HCT116 (cell line): ENCODE measurements around the gene TTC21B. TPM values are rescaled to one million over a fixed set of nuclear protein-coding genes. Genes with fewer than 3 reads are reported as not detected.

Source experiments
- ATAC-seq: fragments of 200-7000 bp; cut with Tn5 transposase; 2 replicates; pipeline ENCODE4 v1.9.1; 2020; ENCODE audit warnings: mild to moderate bottlenecking, moderate library complexity
- BruUV-seq: library from RNA; stranded (reverse); fragments of 400-500 nt; replicated peaks from 2 replicates; lab custom pipeline; 2021; lab: Mats Ljungman, UMichigan
- CTCF ChIA-PET: fragments of 300-600 bp; sonication (Branson Sonifier 250); formaldehyde crosslinking; loops from one replicate; lab custom pipeline; 2021; ENCODE audit warnings: antibody characterized with exemption; lab: Charles Lee
- POLR2A ChIA-PET: fragments of 300-600, 350-600 bp; sonication (Branson Sonifier 250); formaldehyde crosslinking; loops from one replicate; lab custom pipeline; 2021; ENCODE audit warnings: antibody characterized with exemption; lab: Charles Lee
- RAD21 ChIA-PET, 2 experiments: fragments of 300-600 bp; sonication (Branson Sonifier 250); formaldehyde crosslinking; loops; one replicate each; lab custom pipeline; 2023; ENCODE audit warnings: low total read pairs in 2 of 2; ENCODE audit not compliant: uncharacterized antibody in 2 of 2, unreplicated experiment in 2 of 2, low non-redundant PET in 1 of 2; lab: Charles Lee
- DNase-seq: peaks from one replicate; pipeline ENCODE4 v3.0.0-alpha.2; 2010; ENCODE audit warnings: low read depth, low spot score
- H2AFZ ChIP-seq: fragments of 200-600 bp; shearing (Covaris generic), sonication (generic); 2 replicates; pipeline ENCODE4 v1.6.1; 2017; ENCODE audit warnings: low read depth, mixed run types, mixed read lengths, antibody characterized with exemption, low read length; ENCODE audit not compliant: poor library complexity, severe bottlenecking
- H3K27ac ChIP-seq: 2 replicates; pipeline ENCODE4 v1.5.1; 2012; ENCODE audit warnings: low read depth, low read length
- H3K27me3 ChIP-seq: fragments of 200-600 bp; sonication (generic); 2 replicates; pipeline ENCODE4 v1.6.1; 2016; ENCODE audit warnings: mixed run types, low read length, mixed read lengths; ENCODE audit not compliant: insufficient read depth
- H3K36me3 ChIP-seq, 2 experiments: fragments of 200-500 bp in 1 of 2; fragments of 200-600 bp in 1 of 2; sonication (Bioruptor generic) in 1 of 2; sonication (generic) in 1 of 2; 2 replicates each; pipeline versions ENCODE4 v1.5.1 to v1.6.1; 2014 to 2016; ENCODE audit warnings: low read length in 2 of 2, inconsistent platforms in 1 of 2, mixed read lengths in 1 of 2, mixed run types in 1 of 2; ENCODE audit not compliant: insufficient read depth in 2 of 2, control insufficient read depth in 1 of 2
- H3K4me1 ChIP-seq, 2 experiments: fragments of 200-600 bp in 1 of 2; sonication (generic) in 1 of 2; 2 replicates each; pipeline versions ENCODE4 v1.5.1 to v1.6.1; 2012 to 2017; ENCODE audit warnings: low read length in 2 of 2, inconsistent platforms in 1 of 2, mild to moderate bottlenecking in 1 of 2, mixed read lengths in 1 of 2, mixed run types in 1 of 2, moderate library complexity in 1 of 2; ENCODE audit not compliant: insufficient read depth in 2 of 2, control insufficient read depth in 1 of 2
- H3K4me2 ChIP-seq: fragments of 200-600 bp; sonication (generic); 2 replicates; pipeline ENCODE4 v1.6.1; 2017; ENCODE audit warnings: mixed run types, low read length, mixed read lengths
- H3K4me3 ChIP-seq, 2 experiments: fragments of 200-600 bp in 1 of 2; sonication (generic) in 1 of 2; replicated peaks in 1 of 2; 2 replicates each; pipeline ENCODE4 v1.5.1; 2011 to 2016; ENCODE audit warnings: low read length in 2 of 2, control low read depth in 1 of 2, low read depth in 1 of 2, mild to moderate bottlenecking in 1 of 2, mixed read lengths in 1 of 2, mixed run types in 1 of 2
- H3K79me2 ChIP-seq: fragments of 200-600 bp; sonication (generic); 2 replicates; pipeline ENCODE4 v1.6.1; 2017; ENCODE audit warnings: mild to moderate bottlenecking, mixed run types, low read length, moderate library complexity, mixed read lengths; ENCODE audit not compliant: insufficient read depth
- H3K9ac ChIP-seq: fragments of 200-600 bp; sonication (generic); 2 replicates; pipeline ENCODE4 v1.6.1; 2016; ENCODE audit warnings: low read length, mixed read lengths
- H3K9me2 ChIP-seq: fragments of 200-600 bp; sonication (generic), shearing (Covaris generic); 2 replicates; pipeline ENCODE4 v1.6.1; 2017; ENCODE audit warnings: mixed run types, mild to moderate bottlenecking, moderate library complexity; ENCODE audit not compliant: insufficient read depth
- H3K9me3 ChIP-seq, 2 experiments: fragments of 200-500 bp in 1 of 2; fragments of 200-600 bp in 1 of 2; sonication (Bioruptor generic) in 1 of 2; sonication (generic) in 1 of 2; 2 replicates each; pipeline ENCODE4 v1.6.1; 2014 to 2017; ENCODE audit warnings: low read length in 2 of 2, mixed read lengths in 2 of 2, inconsistent platforms in 1 of 2, low read depth in 1 of 2, mild to moderate bottlenecking in 1 of 2, mixed run types in 1 of 2, moderate library complexity in 1 of 2; ENCODE audit not compliant: control insufficient read depth in 1 of 2, insufficient read depth in 1 of 2
- H4K20me1 ChIP-seq: fragments of 200-600 bp; sonication (generic), shearing (Covaris generic); 2 replicates; pipeline ENCODE4 v1.6.1; 2017; ENCODE audit warnings: mixed run types, mild to moderate bottlenecking, moderate library complexity; ENCODE audit not compliant: insufficient read depth
- ELF1 ChIP-seq: IDR thresholded peaks from 2 replicates; pipeline ENCODE4 v1.6.1; 2012; ENCODE audit warnings: low read depth, borderline replicate concordance
- EZH2phosphoT487 ChIP-seq: fragments of 200-600 bp; IDR thresholded peaks from 2 replicates; pipeline ENCODE4 v1.6.1; 2018; ENCODE audit warnings: antibody characterized with exemption, borderline replicate concordance
- RAD21 ChIP-seq: IDR thresholded peaks from 2 replicates; pipeline ENCODE4 v1.6.1; 2012; ENCODE audit warnings: low read depth, mild to moderate bottlenecking
- SRF ChIP-seq: IDR thresholded peaks from 2 replicates; pipeline ENCODE4 v1.6.1; 2012; ENCODE audit warnings: low read depth
- TCF7L2 ChIP-seq: IDR thresholded peaks from 2 replicates; pipeline ENCODE4 v1.7.0; 2011; ENCODE audit warnings: borderline replicate concordance, inconsistent platforms; ENCODE audit not compliant: insufficient read depth, insufficient read length; ENCODE audit errors: extremely low read depth
- ZFX ChIP-seq: fragments of 450-650 bp; IDR thresholded peaks from 2 replicates; pipeline ENCODE4 v1.6.1; 2017
- ZNF274 ChIP-seq: fragments of 200-500 bp; sonication (Bioruptor generic); IDR thresholded peaks from 2 replicates; pipeline ENCODE4 v1.6.1; 2014; ENCODE audit warnings: mild to moderate bottlenecking, low read depth, low read length, inconsistent platforms
- intact Hi-C: fragments of 100-400 bp; cut with micrococcal nuclease; formaldehyde crosslinking; loops from 2 replicates; pipeline ENCODE4 v1.10.0; 2022
- total RNA-seq: library from RNA; stranded (reverse); gene quantifications from one replicate; pipeline ENCODE4 v1.2.1, GENCODE V29; 2021; ENCODE audit not compliant: unreplicated experiment
- TF ChIP-seq, protein P1 (sequence below): IDR thresholded peaks from 2 replicates; pipeline ENCODE4 v1.6.1; 2011; ENCODE audit warnings: mild to moderate bottlenecking, low read length, moderate library complexity; ENCODE audit not compliant: insufficient replicate concordance; ENCODE audit errors: extremely low read depth
- TF ChIP-seq, protein P2 (sequence below): IDR thresholded peaks from 2 replicates; pipeline ENCODE4 v1.6.1; 2012; ENCODE audit warnings: low read depth
- TF ChIP-seq, protein P3 (sequence below), 3 experiments: fragments of 200-600 bp in 1 of 3; sonication (generic) in 1 of 3; IDR thresholded peaks in 2 of 3; conservative IDR thresholded peaks in 1 of 3; 2 replicates each; pipeline ENCODE4 v1.5.1; 2012 to 2017; ENCODE audit warnings: low read depth in 2 of 3, low read length in 2 of 3, antibody characterized with exemption in 1 of 3, borderline replicate concordance in 1 of 3, control low read depth in 1 of 3, mild to moderate bottlenecking in 1 of 3, mixed read lengths in 1 of 3, mixed run types in 1 of 3, moderate library complexity in 1 of 3; ENCODE audit not compliant: insufficient read depth in 1 of 3

TTC21B gene
- total RNA-seq, 1 experiment from 2014 or later, result 12.2 TPM

DNA sequence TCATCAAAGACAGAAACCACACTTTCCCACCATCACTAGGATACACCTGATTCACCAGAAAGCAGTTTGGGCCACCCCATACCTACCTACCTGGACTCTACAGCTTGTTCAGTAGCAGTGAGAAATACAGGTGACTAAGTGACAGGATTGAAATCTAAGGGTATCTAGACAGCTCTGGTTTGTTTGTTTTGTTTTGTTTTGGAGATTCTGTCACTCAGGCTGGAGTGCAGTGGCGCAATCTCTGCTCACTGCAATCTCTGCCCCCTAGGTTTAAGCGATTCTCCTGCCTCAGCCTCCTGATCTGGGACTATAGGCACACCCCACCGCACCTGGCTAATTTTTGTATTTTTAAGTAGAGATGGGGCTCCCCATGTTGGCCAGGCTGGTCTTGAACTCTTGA, 3.1 kb downstream of the TTC21B start:
- no peaks in the 10 kb centered on the region for H3K9me3 ChIP-seq
- no peaks in the 10 kb centered on the region; the same call in 1 of the 2 replicates for H4K20me1 ChIP-seq
- H3K27ac ChIP-seq, result no peak overlapping the region
- H3K4me1 ChIP-seq, result peaks cover 0 to 15% of the 10 kb centered on the region in 2 experiments; a peak in 2 of 4 replicates
- RAD21 ChIA-PET, result no interaction called here
- peaks cover 26% of the 10 kb centered on the region for H3K79me2 ChIP-seq
- TF ChIP-seq SRF (no peak), ZFX (no peak), TCF7L2 (no peak), EZH2phosphoT487 (no peak), ZNF274 (no peak), RAD21 (no peak), ELF1 (no peak)
- TF ChIP-seq, protein P1, sequence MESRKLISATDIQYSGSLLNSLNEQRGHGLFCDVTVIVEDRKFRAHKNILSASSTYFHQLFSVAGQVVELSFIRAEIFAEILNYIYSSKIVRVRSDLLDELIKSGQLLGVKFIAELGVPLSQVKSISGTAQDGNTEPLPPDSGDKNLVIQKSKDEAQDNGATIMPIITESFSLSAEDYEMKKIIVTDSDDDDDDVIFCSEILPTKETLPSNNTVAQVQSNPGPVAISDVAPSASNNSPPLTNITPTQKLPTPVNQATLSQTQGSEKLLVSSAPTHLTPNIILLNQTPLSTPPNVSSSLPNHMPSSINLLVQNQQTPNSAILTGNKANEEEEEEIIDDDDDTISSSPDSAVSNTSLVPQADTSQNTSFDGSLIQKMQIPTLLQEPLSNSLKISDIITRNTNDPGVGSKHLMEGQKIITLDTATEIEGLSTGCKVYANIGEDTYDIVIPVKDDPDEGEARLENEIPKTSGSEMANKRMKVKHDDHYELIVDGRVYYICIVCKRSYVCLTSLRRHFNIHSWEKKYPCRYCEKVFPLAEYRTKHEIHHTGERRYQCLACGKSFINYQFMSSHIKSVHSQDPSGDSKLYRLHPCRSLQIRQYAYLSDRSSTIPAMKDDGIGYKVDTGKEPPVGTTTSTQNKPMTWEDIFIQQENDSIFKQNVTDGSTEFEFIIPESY, result no peak
- TF ChIP-seq, protein P2, sequence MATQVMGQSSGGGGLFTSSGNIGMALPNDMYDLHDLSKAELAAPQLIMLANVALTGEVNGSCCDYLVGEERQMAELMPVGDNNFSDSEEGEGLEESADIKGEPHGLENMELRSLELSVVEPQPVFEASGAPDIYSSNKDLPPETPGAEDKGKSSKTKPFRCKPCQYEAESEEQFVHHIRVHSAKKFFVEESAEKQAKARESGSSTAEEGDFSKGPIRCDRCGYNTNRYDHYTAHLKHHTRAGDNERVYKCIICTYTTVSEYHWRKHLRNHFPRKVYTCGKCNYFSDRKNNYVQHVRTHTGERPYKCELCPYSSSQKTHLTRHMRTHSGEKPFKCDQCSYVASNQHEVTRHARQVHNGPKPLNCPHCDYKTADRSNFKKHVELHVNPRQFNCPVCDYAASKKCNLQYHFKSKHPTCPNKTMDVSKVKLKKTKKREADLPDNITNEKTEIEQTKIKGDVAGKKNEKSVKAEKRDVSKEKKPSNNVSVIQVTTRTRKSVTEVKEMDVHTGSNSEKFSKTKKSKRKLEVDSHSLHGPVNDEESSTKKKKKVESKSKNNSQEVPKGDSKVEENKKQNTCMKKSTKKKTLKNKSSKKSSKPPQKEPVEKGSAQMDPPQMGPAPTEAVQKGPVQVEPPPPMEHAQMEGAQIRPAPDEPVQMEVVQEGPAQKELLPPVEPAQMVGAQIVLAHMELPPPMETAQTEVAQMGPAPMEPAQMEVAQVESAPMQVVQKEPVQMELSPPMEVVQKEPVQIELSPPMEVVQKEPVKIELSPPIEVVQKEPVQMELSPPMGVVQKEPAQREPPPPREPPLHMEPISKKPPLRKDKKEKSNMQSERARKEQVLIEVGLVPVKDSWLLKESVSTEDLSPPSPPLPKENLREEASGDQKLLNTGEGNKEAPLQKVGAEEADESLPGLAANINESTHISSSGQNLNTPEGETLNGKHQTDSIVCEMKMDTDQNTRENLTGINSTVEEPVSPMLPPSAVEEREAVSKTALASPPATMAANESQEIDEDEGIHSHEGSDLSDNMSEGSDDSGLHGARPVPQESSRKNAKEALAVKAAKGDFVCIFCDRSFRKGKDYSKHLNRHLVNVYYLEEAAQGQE, result no peak
- TF ChIP-seq, protein P3, sequence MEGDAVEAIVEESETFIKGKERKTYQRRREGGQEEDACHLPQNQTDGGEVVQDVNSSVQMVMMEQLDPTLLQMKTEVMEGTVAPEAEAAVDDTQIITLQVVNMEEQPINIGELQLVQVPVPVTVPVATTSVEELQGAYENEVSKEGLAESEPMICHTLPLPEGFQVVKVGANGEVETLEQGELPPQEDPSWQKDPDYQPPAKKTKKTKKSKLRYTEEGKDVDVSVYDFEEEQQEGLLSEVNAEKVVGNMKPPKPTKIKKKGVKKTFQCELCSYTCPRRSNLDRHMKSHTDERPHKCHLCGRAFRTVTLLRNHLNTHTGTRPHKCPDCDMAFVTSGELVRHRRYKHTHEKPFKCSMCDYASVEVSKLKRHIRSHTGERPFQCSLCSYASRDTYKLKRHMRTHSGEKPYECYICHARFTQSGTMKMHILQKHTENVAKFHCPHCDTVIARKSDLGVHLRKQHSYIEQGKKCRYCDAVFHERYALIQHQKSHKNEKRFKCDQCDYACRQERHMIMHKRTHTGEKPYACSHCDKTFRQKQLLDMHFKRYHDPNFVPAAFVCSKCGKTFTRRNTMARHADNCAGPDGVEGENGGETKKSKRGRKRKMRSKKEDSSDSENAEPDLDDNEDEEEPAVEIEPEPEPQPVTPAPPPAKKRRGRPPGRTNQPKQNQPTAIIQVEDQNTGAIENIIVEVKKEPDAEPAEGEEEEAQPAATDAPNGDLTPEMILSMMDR (IDR thresholded peaks at IDR 0.05 in 2 of 3, conservative IDR thresholded peaks at IDR 0.05 in 1 of 3; ENCODE audit: borderline replicate concordance in 1 of 3, insufficient read depth in 1 of 3, low read depth in 2 of 3, low read length in 2 of 3), result no peak
- TF ChIP-seq, all 23 proteins: peak for 0
- no peaks in the 10 kb centered on the region; a peak in 1 of 4 replicates for H3K36me3 ChIP-seq
- ATAC-seq (no peak), DNase-seq (no peak)
- ChIA-PET CTCF (no interaction called here), POLR2A (no interaction called here)
- no peaks in the 10 kb centered on the region for H3K9me2 ChIP-seq
- H3K4me3 ChIP-seq, result no peak overlapping the region
- intact Hi-C loops, result loop anchor here (5.0 kb wide), 2 partner anchors 158 to 467 kb away; partner anchors contain the start of gene GALNT3
- H2AFZ ChIP-seq, result no peak overlapping the region
- H3K4me2 ChIP-seq, result no peak overlapping the region
- H3K27me3 ChIP-seq, result no peaks in the 10 kb centered on the region
- no peak overlapping the region for H3K9ac ChIP-seq
- no TSS peak for BruUV-seq
